Skeletal muscle tissue (tissue), 4 donors: ENCODE results near the gene HAGHL. TPM values are rescaled to one million over a fixed set of nuclear protein-coding genes. Genes with fewer than 3 reads are reported as not detected.
"Not testable (repeated sequence)": the region's sequence is repeated elsewhere in the genome, so short reads cannot be mapped to it uniquely, and the experiment has no call there.

ENCODE experiments used
- H3K27ac ChIP-seq: one replicate; pipeline ENCODE4 v1.7.0; 2013; ENCODE audit warnings: mild to moderate bottlenecking, low read depth, low read length, inconsistent platforms
- H3K27me3 ChIP-seq, 3 donors: one replicate each; pipeline ENCODE4 v1.7.0; 2013; ENCODE audit warnings: low read length in 3 of 3; ENCODE audit not compliant: control insufficient read depth in 3 of 3, insufficient read depth in 3 of 3
- H3K36me3 ChIP-seq, 3 donors: one replicate each; pipeline ENCODE4 v1.7.0; 2013; ENCODE audit warnings: low read length in 3 of 3; ENCODE audit not compliant: control insufficient read depth in 3 of 3, insufficient read depth in 3 of 3
- H3K4me1 ChIP-seq, 3 donors: one replicate each; pipeline ENCODE4 v1.7.0; 2013; ENCODE audit warnings: low read length in 3 of 3, mild to moderate bottlenecking in 3 of 3; ENCODE audit not compliant: control insufficient read depth in 3 of 3, insufficient read depth in 3 of 3
- H3K4me3 ChIP-seq, 3 donors: one replicate each; pipeline ENCODE4 v1.7.0; 2013; ENCODE audit warnings: low read length in 3 of 3
- H3K9ac ChIP-seq, 3 donors: one replicate each; pipeline ENCODE4 v1.7.0; 2013; ENCODE audit warnings: low read length in 3 of 3, mild to moderate bottlenecking in 3 of 3, moderate library complexity in 2 of 3, low read depth in 1 of 3
- H3K9me3 ChIP-seq, 3 donors: one replicate each; pipeline ENCODE4 v1.7.0; 2013; ENCODE audit warnings: low read length in 3 of 3; ENCODE audit not compliant: control insufficient read depth in 3 of 3
- total RNA-seq: library from RNA; depleted of rRNA; stranded (reverse); fragments of >200 nt; gene quantifications from one replicate; pipeline ENCODE4 v1.2.3, GENCODE V29; 2014
- donor health status: Osteomylitis.

Gene HAGHL
- total RNA-seq, 1 donor from 2014 or later, result 1.0 TPM

- H3K27ac ChIP-seq, result no peak overlapping the region
- H3K36me3 ChIP-seq, result no peaks in the 10 kb centered on the region
- H3K9ac ChIP-seq, result no peak overlapping the region
- peaks cover 0 to 4% (median 0%) of the 10 kb centered on the region in 3 donors for H3K4me1 ChIP-seq
- H3K9me3 ChIP-seq, result no peaks in the 10 kb centered on the region
- H3K4me3 ChIP-seq, result no peak overlapping the region
- H3K27me3 ChIP-seq, result peaks cover 20 to 33% (median 29%) of the 10 kb centered on the region in 3 donors
Observed at GRCh38 chr16:752007-752312, 25.1 kb downstream of the HAGHL start.

- H3K36me3 ChIP-seq, H3K27ac ChIP-seq, H3K9me3 ChIP-seq, H3K4me1 ChIP-seq, H3K9ac ChIP-seq, H3K4me3 ChIP-seq: not testable (repeated sequence)
- peaks cover 20 to 33% (median 29%) of the 10 kb centered on the region in 3 donors for H3K27me3 ChIP-seq
Observed at GRCh38 chr16:754121-754607, 27.3 kb downstream of the HAGHL start.

- H3K9me3 ChIP-seq, result no peaks in the 10 kb centered on the region
- H3K9ac ChIP-seq, result no peak overlapping the region
- H3K27me3 ChIP-seq, result peaks cover 20 to 33% (median 29%) of the 10 kb centered on the region in 3 donors
- no peak overlapping the region for H3K4me3 ChIP-seq
- H3K36me3 ChIP-seq, result no peaks in the 10 kb centered on the region
- no peak overlapping the region for H3K27ac ChIP-seq
- H3K4me1 ChIP-seq, result peaks cover 0 to 4% (median 0%) of the 10 kb centered on the region in 3 donors
Observed at GRCh38 chr16:754656-755055, 27.8 kb downstream of the HAGHL start.

- H3K27me3 ChIP-seq, result peaks cover 23 to 29% (median 25%) of the 10 kb centered on the region in 3 donors
- no peak overlapping the region for H3K9ac ChIP-seq
- H3K36me3 ChIP-seq, result no peaks in the 10 kb centered on the region
Observed at GRCh38 chr16:756428-756827, 29.5 kb downstream of the HAGHL start.

GRCh38 chr16:759110-759910, 32.4 kb downstream of the HAGHL start:
- no peak overlapping the region for H3K9ac ChIP-seq
- no peak overlapping the region for H3K4me3 ChIP-seq
- no peak overlapping the region for H3K27ac ChIP-seq
- peaks cover 4 to 29% (median 22%) of the 10 kb centered on the region in 3 donors for H3K27me3 ChIP-seq
- no peaks in the 10 kb centered on the region for H3K4me1 ChIP-seq
- H3K36me3 ChIP-seq, result no peaks in the 10 kb centered on the region
- H3K9me3 ChIP-seq, result no peaks in the 10 kb centered on the region

More at GRCh38 chr16:756428-756827, 29.5 kb downstream of the HAGHL start:
- Histone ChIP-seq H3K4me1 (peaks cover 0 to 4% (median 0%) of the 10 kb centered on the region in 3 donors), H3K27ac (no peak overlapping the region), H3K9me3 (no peaks in the 10 kb centered on the region), H3K4me3 (no peak overlapping the region)

- Histone ChIP-seq H3K9me3 (no peaks in the 10 kb centered on the region), H3K36me3 (no peaks in the 10 kb centered on the region), H3K4me1 (no peaks in the 10 kb centered on the region), H3K9ac (no peak overlapping the region), H3K27me3 (peaks cover 4 to 30% (median 22%) of the 10 kb centered on the region in 3 donors), H3K4me3 (no peak overlapping the region), H3K27ac (no peak overlapping the region)
Observed at GRCh38 chr16:760065-760464, 33.2 kb downstream of the HAGHL start.

- H3K27me3 ChIP-seq, result peaks cover 4 to 32% (median 25%) of the 10 kb centered on the region in 3 donors
Observed at GRCh38 chr16:760545-761343, 33.8 kb downstream of the HAGHL start, which contains the start of gene MSLN. Gene MSLN, plus strand, starts transcription at chr16:760734. Its CDS starts 1,947 bp downstream, at chr16:762681.

GRCh38 chr16:761625-762513, 35.0 kb downstream of the HAGHL start:
- H3K27ac ChIP-seq, result no peak overlapping the region
- H3K36me3 ChIP-seq, result no peaks in the 10 kb centered on the region
- peaks cover 4 to 31% (median 28%) of the 10 kb centered on the region in 3 donors for H3K27me3 ChIP-seq
- no peak overlapping the region for H3K9ac ChIP-seq
- no peaks in the 10 kb centered on the region for H3K4me1 ChIP-seq
- no peaks in the 10 kb centered on the region for H3K9me3 ChIP-seq
- H3K4me3 ChIP-seq, result no peak overlapping the region

More at GRCh38 chr16:760545-761343, 33.8 kb downstream of the HAGHL start, which contains the start of gene MSLN:
- Histone ChIP-seq H3K9me3 (no peaks in the 10 kb centered on the region), H3K36me3 (no peaks in the 10 kb centered on the region), H3K4me1 (no peaks in the 10 kb centered on the region), H3K9ac (no peak within 1 kb of the TSS), H3K27ac (no peak within 1 kb of the TSS), H3K4me3 (no peak within 1 kb of the TSS)

- Histone ChIP-seq H3K9me3 (no peaks in the 10 kb centered on the region), H3K36me3 (no peaks in the 10 kb centered on the region), H3K4me1 (no peaks in the 10 kb centered on the region), H3K27me3 (peaks cover 5 to 31% (median 28%) of the 10 kb centered on the region in 3 donors), H3K4me3 (no peak overlapping the region), H3K27ac (no peak overlapping the region), H3K9ac (no peak overlapping the region)
Observed at GRCh38 chr16:762595-763268, 35.8 kb downstream of the HAGHL start.
